Measurements from ENCODE around the gene RC3H2.

DNA sequence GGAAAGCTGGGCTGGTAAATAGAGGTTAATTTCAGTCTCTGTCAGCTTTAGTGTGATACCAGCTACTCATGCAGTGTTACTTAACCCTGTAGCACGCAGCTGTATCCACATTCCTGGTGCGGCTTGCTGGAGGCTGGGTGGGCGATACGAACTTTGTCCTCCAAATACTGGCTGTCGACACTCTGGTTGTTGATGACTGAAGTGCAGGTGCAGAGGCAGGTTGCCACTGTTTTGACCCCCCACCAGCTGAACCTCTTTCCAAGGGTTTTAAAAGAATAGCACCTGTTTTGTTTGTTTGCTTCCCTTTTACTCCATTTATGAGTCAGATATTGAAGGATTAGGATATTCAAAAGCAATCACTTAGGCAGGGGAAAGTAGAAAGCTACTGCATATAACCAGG is 31.3 kb upstream of the RC3H2 start:
- TF ChIP-seq, protein P1, sequence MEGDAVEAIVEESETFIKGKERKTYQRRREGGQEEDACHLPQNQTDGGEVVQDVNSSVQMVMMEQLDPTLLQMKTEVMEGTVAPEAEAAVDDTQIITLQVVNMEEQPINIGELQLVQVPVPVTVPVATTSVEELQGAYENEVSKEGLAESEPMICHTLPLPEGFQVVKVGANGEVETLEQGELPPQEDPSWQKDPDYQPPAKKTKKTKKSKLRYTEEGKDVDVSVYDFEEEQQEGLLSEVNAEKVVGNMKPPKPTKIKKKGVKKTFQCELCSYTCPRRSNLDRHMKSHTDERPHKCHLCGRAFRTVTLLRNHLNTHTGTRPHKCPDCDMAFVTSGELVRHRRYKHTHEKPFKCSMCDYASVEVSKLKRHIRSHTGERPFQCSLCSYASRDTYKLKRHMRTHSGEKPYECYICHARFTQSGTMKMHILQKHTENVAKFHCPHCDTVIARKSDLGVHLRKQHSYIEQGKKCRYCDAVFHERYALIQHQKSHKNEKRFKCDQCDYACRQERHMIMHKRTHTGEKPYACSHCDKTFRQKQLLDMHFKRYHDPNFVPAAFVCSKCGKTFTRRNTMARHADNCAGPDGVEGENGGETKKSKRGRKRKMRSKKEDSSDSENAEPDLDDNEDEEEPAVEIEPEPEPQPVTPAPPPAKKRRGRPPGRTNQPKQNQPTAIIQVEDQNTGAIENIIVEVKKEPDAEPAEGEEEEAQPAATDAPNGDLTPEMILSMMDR (IDR thresholded peaks at IDR 0.05; ENCODE audit: poor library complexity), result no peak
- no peak for TF ChIP-seq EZH2 (IDR thresholded peaks at IDR 0.05; ENCODE audit: borderline replicate concordance)

Data from hepatocyte (in vitro differentiated cells).